HepG2 (cell line): Measurements from ENCODE around the gene TMEM185B. TPM values are rescaled to one million over a fixed set of nuclear protein-coding genes. Genes with fewer than 3 reads are reported as not detected.

Experiments used
- AGO1 ChIP-seq: fragments of 200-400 bp; formaldehyde crosslinking; IDR thresholded peaks from 2 replicates; pipeline ENCODE4 v1.6.1; 2017; ENCODE audit warnings: mild to moderate bottlenecking, low read depth, low read length, moderate library complexity; ENCODE audit not compliant: poor library complexity, severe bottlenecking
- AHR ChIP-seq: IDR thresholded peaks from 2 replicates; pipeline ENCODE4 v1.6.1; 2018; ENCODE audit warnings: missing genetic modification reagents, missing compliant biosample characterization
- DNMT3B ChIP-seq: conservative IDR thresholded peaks from 2 replicates; pipeline ENCODE4 v1.6.1; 2016; ENCODE audit warnings: missing biosample characterization, control low read depth
- EED ChIP-seq: sonication (generic); formaldehyde crosslinking; IDR thresholded peaks from 2 replicates; pipeline ENCODE4 v1.5.0; 2020; ENCODE audit warnings: mild to moderate bottlenecking, missing genetic modification reagents
- EZH2 ChIP-seq: conservative IDR thresholded peaks from 2 replicates; pipeline ENCODE4 v1.6.1; 2012; ENCODE audit warnings: mild to moderate bottlenecking, low read depth, low read length, moderate library complexity
- GABPA ChIP-seq, 2 experiments: IDR thresholded peaks; 2 replicates each; pipeline ENCODE4 v1.6.1; 2011 to 2016; ENCODE audit warnings: low read depth in 2 of 2, low read length in 1 of 2, missing biosample characterization in 1 of 2, missing genetic modification characterization in 1 of 2
- GLMP ChIP-seq: sonication (generic); formaldehyde crosslinking; IDR thresholded peaks from 2 replicates; pipeline ENCODE4 v1.9.0; 2021; ENCODE audit warnings: missing genetic modification reagents, mild to moderate bottlenecking, borderline replicate concordance
- ISX ChIP-seq: sonication (generic); formaldehyde crosslinking; conservative IDR thresholded peaks from 2 replicates; pipeline ENCODE4 v1.5.0; 2020; ENCODE audit warnings: missing genetic modification reagents
- JDP2 ChIP-seq: sonication (generic); formaldehyde crosslinking; IDR thresholded peaks from 2 replicates; pipeline ENCODE4 v1.8.1; 2022; ENCODE audit warnings: missing genetic modification reagents, borderline replicate concordance
- MYC ChIP-seq: sonication (generic); formaldehyde crosslinking; IDR thresholded peaks from 2 replicates; pipeline ENCODE4 v1.9.0; 2021; ENCODE audit warnings: missing genetic modification reagents, borderline replicate concordance
- PLRG1 ChIP-seq: fragments of 450-650 bp; conservative IDR thresholded peaks from 2 replicates; pipeline ENCODE4 v1.6.1; 2016
- PRDM4 ChIP-seq: sonication (generic); formaldehyde crosslinking; IDR thresholded peaks from 2 replicates; pipeline ENCODE4 v1.9.0; 2021; ENCODE audit warnings: missing genetic modification reagents, borderline replicate concordance
- RAD21 ChIP-seq: fragments of 450-650 bp; formaldehyde crosslinking; IDR thresholded peaks from 2 replicates; pipeline ENCODE4 v1.5.0; 2020; ENCODE audit warnings: mild to moderate bottlenecking
- ZBTB10 ChIP-seq: sonication (generic); formaldehyde crosslinking; IDR thresholded peaks from 2 replicates; pipeline ENCODE4 v1.4.0; 2020; ENCODE audit warnings: missing genetic modification reagents, borderline replicate concordance
- ZBTB26 ChIP-seq: IDR thresholded peaks from 2 replicates; pipeline ENCODE4 v1.6.1; 2016; ENCODE audit warnings: missing compliant biosample characterization, missing genetic modification reagents, borderline replicate concordance
- ZNF138 ChIP-seq: sonication (generic); formaldehyde crosslinking; IDR thresholded peaks from 2 replicates; pipeline ENCODE4 v1.5.0; 2020; ENCODE audit warnings: mild to moderate bottlenecking, low read depth, missing genetic modification reagents
- ZNF276 ChIP-seq: sonication (generic); formaldehyde crosslinking; IDR thresholded peaks from 2 replicates; pipeline ENCODE4 v1.4.0; 2020; ENCODE audit warnings: mild to moderate bottlenecking, low read depth, missing genetic modification reagents
- polyA plus RNA-seq, 8 experiments: library from polyadenylated mRNA; depleted of rRNA in 3 of 8; stranded (reverse) in 7 of 8; unstranded in 1 of 8; fragments of >200 nt; fragmentation: Illumina TruSeq in 4 of 8; extraction: Trizol in 4 of 8; gene quantifications; 2 replicates each; pipeline versions ENCODE4 v1.2.1 to v1.2.3, GENCODE V29; 2011 to 2016; ENCODE audit warnings: low read depth in 4 of 8, missing spikeins in 1 of 8, mixed read lengths in 1 of 8; ENCODE audit not compliant: insufficient read depth in 1 of 8
- total RNA-seq, 5 experiments: library from RNA; depleted of rRNA; stranded (reverse); fragments of >200 nt; fragmentation: Illumina TruSeq; extraction: Trizol; gene quantifications; 2 replicates each; pipeline ENCODE4 v1.2.3, GENCODE V29; 2016; ENCODE audit warnings: low read depth in 1 of 5

TMEM185B gene
- total and polyA plus RNA-seq, 2 of the 13 experiments (the other 11 are each of a cell fraction or from before 2014, with no cell fraction given): 5.6 to 7.0 TPM

GRCh38 chr2:120252225-120253020 lies 29.2 kb upstream of the TMEM185B start, which contains the start of gene RALB (continued):
- TF ChIP-seq ZBTB10 (CRISPR knock-in tag) (0 out of 2 replicates have a peak, but pooled peaks have one; percentile 26), ZBTB26 (CRISPR knock-in tag) (peak; percentile 79; the same call in 1 of the 2 replicates), PRDM4 (CRISPR knock-in tag) (no peak), RAD21 (CRISPR knock-in tag) (no peak), AHR (no peak; the same call in 1 of the 2 replicates), GLMP (CRISPR knock-in tag) (no peak), MYC (CRISPR knock-in tag) (peak; percentile 53; the same call in 1 of the 2 replicates), DNMT3B (CRISPR knock-in tag) (no peak), ZNF276 (CRISPR knock-in tag) (no peak), PLRG1 (no peak), JDP2 (CRISPR knock-in tag) (no peak), ZNF138 (CRISPR knock-in tag) (0 out of 2 replicates have a peak, but pooled peaks have one; percentile 18), EZH2 (no peak), EED (peak; percentile 24; the same call in 1 of the 2 replicates), ISX (0 out of 2 replicates have a peak, but pooled peaks have one; percentile 34), GABPA (IDR thresholded peaks at IDR 0.05; ENCODE audit: low read depth, low read length) (peak; percentile 24; the same call in 1 of the 2 replicates), GABPA (CRISPR knock-in tag; IDR thresholded peaks at IDR 0.05; ENCODE audit: low read depth) (peak; percentile 48; the same call in 1 of the 2 replicates), AGO1 (peak; percentile 17)
